Activated naive CD8-positive, alpha-beta T cell treated with anti-CD3 and anti-CD28 coated beads for 36 hours (primary cell): Measurements from ENCODE around the gene CPT1C. TPM values are rescaled to one million over a fixed set of nuclear protein-coding genes. Genes with fewer than 3 reads are reported as not detected.
A peak's percentile ranks its signal among the peaks of the same experiment; 100 is the strongest.

ENCODE experiments used
- DNase-seq: peaks from one replicate; pipeline ENCODE4 v3.0.0; 2021
- H3K27ac Mint-ChIP-seq: one replicate; pipeline ENCODE4 v1.8.0; 2022; ENCODE audit warnings: mild to moderate bottlenecking, moderate library complexity, mixed read lengths
- H3K27me3 Mint-ChIP-seq: one replicate; pipeline ENCODE4 v1.8.0; 2022; ENCODE audit warnings: mild to moderate bottlenecking, mixed read lengths
- H3K36me3 Mint-ChIP-seq: one replicate; pipeline ENCODE4 v1.8.0; 2021; ENCODE audit warnings: mild to moderate bottlenecking, mixed read lengths
- H3K4me1 Mint-ChIP-seq: one replicate; pipeline ENCODE4 v1.8.0; 2021; ENCODE audit warnings: mixed read lengths
- H3K4me3 Mint-ChIP-seq: one replicate; pipeline ENCODE4 v1.8.0; 2022; ENCODE audit warnings: mild to moderate bottlenecking, moderate library complexity, mixed read lengths
- H3K9me3 Mint-ChIP-seq: one replicate; pipeline ENCODE4 v1.8.0; 2022; ENCODE audit warnings: mixed read lengths
- total RNA-seq, 2 experiments: library from RNA; stranded (reverse); gene quantifications; one replicate each; pipeline ENCODE4 v1.2.3, GENCODE V29; 2021

The CPT1C gene
- total RNA-seq, 2 experiments from 2014 or later, result 0.89 to 1.1 TPM

DNA sequence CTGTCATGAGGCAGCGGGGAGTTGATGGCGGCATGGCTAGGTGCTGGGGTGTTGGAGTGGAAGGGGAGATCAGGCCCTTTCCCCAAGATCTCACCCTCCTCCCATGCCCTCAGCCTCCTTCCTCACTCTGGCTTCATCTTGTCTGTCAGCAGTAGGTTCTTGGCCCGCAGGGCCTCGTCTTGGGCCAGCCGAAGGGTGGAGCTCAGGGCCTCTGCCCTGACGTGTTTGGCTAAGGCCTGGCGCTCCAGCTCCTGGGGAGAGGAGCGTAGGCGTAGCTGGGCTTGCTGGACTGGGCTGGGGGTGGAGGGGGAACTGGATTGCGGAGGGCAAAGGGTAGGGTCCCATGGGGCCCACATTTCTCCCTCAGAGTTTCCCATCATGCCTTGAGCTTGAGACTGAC, 49.0 kb downstream of the CPT1C start:
- no peak overlapping the region for H3K27ac Mint-ChIP-seq
- no peak overlapping the region for H3K4me3 Mint-ChIP-seq
- H3K36me3 Mint-ChIP-seq, result no peaks in the 10 kb centered on the region
- H3K27me3 Mint-ChIP-seq, result no peaks in the 10 kb centered on the region
- DNase-seq, result no peak
- peaks cover 4% of the 10 kb centered on the region for H3K4me1 Mint-ChIP-seq
- no peaks in the 10 kb centered on the region for H3K9me3 Mint-ChIP-seq

DNA sequence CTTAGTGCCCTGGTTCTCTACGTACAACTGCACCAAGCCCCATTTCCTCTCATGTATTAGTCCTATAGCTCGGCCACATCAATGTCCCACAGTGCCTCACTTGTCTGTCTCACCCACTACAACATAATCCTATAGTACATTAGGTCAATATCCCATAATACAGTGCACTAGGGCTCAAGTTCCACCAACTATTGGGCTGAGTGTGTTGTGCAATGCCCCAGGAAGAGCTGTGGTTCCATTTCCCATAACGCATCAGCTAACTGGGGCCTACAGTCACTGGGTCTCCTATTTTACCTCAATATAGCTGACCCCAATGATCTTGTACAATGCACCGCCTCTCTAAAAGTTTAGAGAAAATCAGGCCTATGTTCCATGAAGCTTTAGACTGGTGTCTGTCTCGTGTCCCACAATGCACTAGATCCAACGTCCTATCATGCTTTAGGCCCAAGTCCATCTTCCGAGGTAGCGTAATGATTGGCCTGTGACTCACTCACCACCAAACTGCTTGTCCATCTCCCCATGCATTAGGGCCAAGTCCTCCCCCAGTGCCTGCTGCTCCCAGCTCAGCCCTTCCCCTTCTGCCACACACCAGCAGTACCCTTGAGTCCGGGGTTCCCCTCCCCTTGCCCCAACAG, 50.4 kb downstream of the CPT1C start:
- no peak overlapping the region for H3K4me3 Mint-ChIP-seq
- peaks cover 4% of the 10 kb centered on the region for H3K4me1 Mint-ChIP-seq
- no peaks in the 10 kb centered on the region for H3K36me3 Mint-ChIP-seq
- H3K9me3 Mint-ChIP-seq, result no peaks in the 10 kb centered on the region
- H3K27me3 Mint-ChIP-seq, result no peaks in the 10 kb centered on the region
- no peak for DNase-seq
- H3K27ac Mint-ChIP-seq, result no peak overlapping the region

DNA sequence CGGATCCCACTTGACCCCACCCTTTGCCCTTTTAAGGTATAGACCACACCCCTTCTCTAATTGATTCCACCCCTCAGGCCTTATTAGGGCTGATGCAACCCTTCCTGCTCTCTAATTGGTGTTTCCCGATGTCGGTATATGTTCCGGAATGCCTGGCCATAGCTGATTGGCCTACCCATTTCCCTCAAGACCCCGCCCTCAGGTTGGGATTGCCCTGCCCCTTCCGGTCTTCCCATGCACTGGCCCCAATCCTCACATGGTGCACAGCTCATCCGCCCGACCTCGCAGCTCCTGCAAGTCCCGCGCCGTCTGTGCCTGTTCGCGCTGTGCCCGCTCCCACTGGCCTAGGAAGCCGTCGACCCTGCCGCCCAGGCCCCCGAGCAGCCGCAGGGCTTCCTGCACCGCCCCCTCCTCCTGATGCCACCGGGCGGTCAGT, 54.0 kb downstream of the CPT1C start:
- H3K27me3 Mint-ChIP-seq, result peaks cover 9% of the 10 kb centered on the region
- no peaks in the 10 kb centered on the region for H3K4me1 Mint-ChIP-seq
- no peak overlapping the region for H3K27ac Mint-ChIP-seq
- no peaks in the 10 kb centered on the region for H3K9me3 Mint-ChIP-seq
- DNase-seq, result no peak
- H3K36me3 Mint-ChIP-seq, result no peaks in the 10 kb centered on the region
- no peak overlapping the region for H3K4me3 Mint-ChIP-seq

DNA sequence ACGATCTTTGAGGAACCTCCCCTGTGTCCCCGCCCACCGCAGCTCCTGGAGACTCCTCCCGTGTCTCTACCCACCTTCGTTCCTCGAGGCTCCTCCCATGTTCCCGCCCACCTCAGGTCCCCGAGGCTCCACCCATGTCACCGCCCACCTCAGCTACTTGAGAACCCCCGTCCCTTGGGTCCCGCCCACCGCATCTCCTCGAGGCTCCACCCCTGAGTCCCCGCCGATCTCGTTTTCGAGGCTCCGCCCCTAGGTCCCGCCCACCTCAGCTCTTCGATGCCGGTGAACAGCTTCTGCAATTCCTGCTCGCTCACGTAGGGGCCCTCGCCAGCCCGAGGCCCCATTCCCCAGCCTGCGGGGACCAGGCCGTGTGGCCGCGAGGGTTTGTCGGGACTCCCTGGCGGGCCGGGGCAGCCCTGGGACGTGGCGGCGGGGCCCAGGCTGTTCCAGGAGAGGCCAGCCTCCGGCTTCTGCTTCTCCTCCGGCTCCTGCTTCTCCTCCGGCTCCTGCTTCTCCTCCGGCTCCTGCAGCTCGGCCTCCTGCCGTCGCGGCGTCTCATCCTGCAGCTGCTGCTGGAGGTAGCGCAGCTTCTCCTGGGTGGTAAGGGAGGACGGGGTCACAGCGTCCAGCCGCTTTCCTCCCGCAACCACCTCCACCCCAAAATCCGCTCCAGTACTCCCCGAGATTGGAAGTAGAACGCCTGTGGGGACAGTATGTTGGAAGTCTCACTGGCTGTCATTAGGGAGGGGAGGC, 55.5 kb downstream of the CPT1C start:
- Mint-ChIP-seq H3K4me1 (no peaks in the 10 kb centered on the region), H3K27me3 (peaks cover 19% of the 10 kb centered on the region), H3K9me3 (no peaks in the 10 kb centered on the region), H3K27ac (no peak overlapping the region), H3K4me3 (no peak overlapping the region), H3K36me3 (no peaks in the 10 kb centered on the region)
- DNase-seq, result peak; percentile 74

DNA sequence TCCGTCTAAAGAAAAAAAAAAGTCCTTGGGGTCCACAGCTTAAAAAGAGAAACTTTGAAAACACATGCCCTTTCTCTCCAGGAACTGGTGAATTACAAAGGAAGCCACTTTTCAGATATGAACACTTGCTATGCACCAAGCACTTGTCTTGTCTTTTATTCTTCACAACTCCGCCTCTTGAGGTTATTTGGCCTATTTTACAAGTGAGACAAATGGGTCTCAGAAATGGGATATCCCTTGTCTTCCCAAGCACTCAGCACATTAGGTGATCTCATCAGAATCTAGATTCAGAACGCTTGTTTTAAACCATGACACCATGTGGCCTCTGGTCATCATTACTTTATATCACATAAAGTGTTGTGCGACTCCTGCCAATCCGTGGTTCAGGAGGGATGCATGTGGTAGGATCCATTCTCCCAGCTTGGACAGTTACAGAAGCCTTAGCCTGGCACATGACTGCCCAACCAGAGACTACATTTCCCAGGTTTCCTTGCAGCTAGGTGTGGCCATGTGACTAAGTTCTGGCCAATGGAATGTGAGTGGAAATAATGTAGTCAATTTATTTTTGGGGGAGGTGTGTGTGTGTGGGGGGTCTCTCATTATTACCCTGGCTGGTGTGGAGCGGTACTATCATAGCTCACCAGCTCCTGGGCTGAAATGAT, 58.3 kb downstream of the CPT1C start:
- H3K27ac Mint-ChIP-seq, result no peak overlapping the region

DNA sequence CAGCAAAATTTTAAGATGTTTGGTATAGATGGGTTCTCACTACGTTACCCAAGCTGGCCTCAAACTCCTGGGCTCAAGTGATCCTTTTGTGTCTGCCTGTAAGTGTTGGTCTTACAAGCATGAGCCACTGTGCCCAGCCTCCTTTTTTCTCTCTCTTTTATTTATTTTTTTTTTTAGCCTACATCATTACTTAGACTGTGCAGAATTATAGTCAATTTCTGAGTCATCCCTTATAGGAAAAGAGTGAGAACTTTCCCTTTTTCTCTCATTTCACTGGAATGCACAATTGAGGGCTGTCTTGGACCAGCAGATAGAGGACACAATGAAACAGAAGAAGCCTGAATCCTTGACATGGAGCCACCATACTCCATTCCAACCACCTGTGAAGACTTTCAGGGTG, 58.9 kb downstream of the CPT1C start:
- H3K27ac Mint-ChIP-seq, result no peak overlapping the region
- H3K4me1 Mint-ChIP-seq, result no peaks in the 10 kb centered on the region
- DNase-seq, result no peak
- peaks cover 19% of the 10 kb centered on the region for H3K27me3 Mint-ChIP-seq
- no peaks in the 10 kb centered on the region for H3K36me3 Mint-ChIP-seq
- no peaks in the 10 kb centered on the region for H3K9me3 Mint-ChIP-seq
- no peak overlapping the region for H3K4me3 Mint-ChIP-seq

More for the DNA sequence above, 58.3 kb downstream of the CPT1C start:
- H3K4me3 Mint-ChIP-seq, result no peak overlapping the region
- no peaks in the 10 kb centered on the region for H3K4me1 Mint-ChIP-seq
- H3K27me3 Mint-ChIP-seq, result peaks cover 19% of the 10 kb centered on the region
- no peaks in the 10 kb centered on the region for H3K9me3 Mint-ChIP-seq
- H3K36me3 Mint-ChIP-seq, result no peaks in the 10 kb centered on the region
- no peak for DNase-seq

DNA sequence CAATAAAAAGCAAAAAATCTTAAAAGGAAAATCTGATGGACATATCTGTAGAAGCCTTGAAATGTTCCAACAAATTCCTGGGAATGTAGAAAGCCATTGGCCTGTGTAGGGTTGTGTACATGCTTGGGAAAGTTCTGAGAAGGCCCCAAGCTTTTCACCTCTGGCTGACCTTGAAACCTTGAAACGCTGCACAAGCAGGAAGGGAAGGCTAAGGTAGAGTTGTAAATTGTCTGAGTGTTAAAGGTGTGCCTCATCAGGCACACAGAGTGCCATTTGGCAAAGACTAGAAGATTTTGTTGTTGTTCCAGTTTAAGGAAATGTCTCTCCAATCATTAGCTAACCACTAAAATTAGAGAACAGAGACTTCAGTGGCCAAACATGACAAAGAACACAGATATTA, 61.8 kb downstream of the CPT1C start:
- Mint-ChIP-seq H3K9me3 (peaks cover 4% of the 10 kb centered on the region), H3K4me1 (no peaks in the 10 kb centered on the region), H3K27me3 (peaks cover 14% of the 10 kb centered on the region), H3K4me3 (no peak overlapping the region), H3K36me3 (no peaks in the 10 kb centered on the region), H3K27ac (no peak overlapping the region)
- no peak for DNase-seq

DNA sequence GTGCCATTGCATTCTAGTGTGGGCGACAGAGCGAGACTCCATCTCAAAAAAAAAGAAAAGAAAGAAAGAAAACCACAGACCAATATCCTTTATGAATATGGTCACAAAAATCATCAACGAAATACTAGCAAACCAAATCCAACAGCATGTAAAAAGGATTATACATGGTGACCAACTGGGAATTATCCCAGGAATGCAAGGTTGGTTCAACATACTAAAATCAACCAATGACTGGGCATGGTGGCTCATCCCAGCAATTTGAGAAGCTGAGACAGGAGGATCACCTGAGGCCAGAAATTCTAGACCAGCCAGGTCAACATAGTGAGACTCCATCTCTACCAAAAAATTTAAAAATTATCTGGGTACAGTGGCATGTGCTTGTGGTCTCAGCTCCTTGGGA, 65.0 kb downstream of the CPT1C start:
- peaks cover 1% of the 10 kb centered on the region for H3K27me3 Mint-ChIP-seq
- H3K36me3 Mint-ChIP-seq, result no peaks in the 10 kb centered on the region
- peaks cover 4% of the 10 kb centered on the region for H3K9me3 Mint-ChIP-seq
- H3K4me3 Mint-ChIP-seq, result no peak overlapping the region
- no peaks in the 10 kb centered on the region for H3K4me1 Mint-ChIP-seq
- H3K27ac Mint-ChIP-seq, result no peak overlapping the region
- DNase-seq, result no peak

DNA sequence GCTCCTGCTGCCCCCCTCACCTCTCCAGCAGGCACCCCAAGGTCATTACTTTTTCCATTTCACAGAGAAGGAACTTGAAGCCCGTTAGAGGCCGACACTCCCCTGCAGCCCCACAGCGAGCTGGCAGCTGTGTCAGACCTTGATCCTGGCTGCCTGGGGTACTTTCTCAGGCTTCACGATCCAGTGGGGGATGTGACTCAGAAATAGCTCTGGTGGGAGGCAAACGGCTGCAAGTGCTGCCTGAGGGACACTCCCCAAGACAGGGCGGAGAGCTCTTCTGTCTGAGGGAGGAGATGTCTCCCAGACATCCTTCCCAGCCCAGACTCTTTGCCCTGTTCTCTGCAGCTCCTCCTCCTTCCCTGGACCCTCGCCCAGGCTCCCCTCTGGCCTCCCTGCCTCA, 67.4 kb downstream of the CPT1C start:
- Mint-ChIP-seq H3K27ac (no peak overlapping the region), H3K27me3 (no peaks in the 10 kb centered on the region), H3K4me1 (no peaks in the 10 kb centered on the region), H3K36me3 (no peaks in the 10 kb centered on the region), H3K9me3 (peaks cover 4% of the 10 kb centered on the region), H3K4me3 (no peak overlapping the region)
- no peak for DNase-seq

DNA sequence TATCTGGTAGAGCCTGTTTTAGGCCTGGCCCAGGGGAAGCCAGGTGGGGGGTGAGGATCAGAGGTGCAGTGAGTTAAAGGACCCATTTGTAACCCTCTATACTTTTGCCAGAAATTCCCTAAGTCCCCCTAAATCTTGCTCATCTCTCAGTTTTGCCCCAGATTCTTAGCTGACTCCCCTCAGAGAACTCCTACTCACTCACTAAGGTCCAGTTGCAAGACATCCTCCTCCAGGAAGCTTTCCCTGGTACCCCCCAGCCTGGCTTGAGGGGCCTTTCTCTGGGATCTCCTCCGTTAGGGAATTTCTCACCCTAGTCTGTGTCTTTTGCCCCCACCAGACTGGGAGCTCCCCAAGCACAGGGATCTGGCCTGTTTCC, 70.3 kb downstream of the CPT1C start:
- Mint-ChIP-seq H3K36me3 (no peaks in the 10 kb centered on the region), H3K27ac (peak overlapping the region; percentile 62)

DNA sequence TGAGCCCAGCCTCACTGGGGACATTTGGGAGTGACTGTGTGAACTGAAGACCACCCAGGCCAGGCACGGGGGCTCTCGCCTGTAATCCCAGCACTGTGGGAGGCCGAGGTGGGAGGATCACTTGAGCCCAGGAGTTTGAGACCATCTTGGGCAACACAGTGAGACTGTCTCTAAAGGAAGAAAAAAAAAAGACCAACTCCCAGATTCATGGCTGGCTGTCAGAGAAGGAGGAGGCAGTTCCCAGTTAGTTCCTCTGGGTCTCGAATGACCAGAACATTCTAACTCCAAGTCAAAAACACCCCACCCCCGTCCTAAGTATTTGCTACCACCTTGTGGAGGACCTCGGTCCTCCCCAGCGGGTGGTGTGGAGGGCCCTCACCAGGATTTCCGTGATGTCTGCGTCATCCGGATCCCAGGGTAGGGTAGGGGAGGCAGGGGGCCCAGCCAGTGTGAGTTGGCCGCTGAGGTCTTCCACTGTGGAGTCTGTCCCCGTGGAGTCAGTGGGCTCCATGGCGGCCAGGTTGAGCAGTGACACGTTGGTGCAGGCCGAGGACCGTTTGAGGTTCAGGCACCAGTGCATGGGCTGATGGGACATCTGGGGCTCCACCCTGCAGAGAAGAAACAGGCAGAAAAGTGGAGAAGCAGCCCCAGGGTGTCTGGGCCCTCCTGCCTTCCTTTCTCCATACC, 70.9 kb downstream of the CPT1C start:
- DNase-seq, result peak; percentile 16
- H3K4me3 Mint-ChIP-seq, result peak overlapping the region; percentile 38
- no peaks in the 10 kb centered on the region for H3K9me3 Mint-ChIP-seq
- peak overlapping the region; percentile 62 for H3K27ac Mint-ChIP-seq
- H3K36me3 Mint-ChIP-seq, result no peaks in the 10 kb centered on the region
- H3K27me3 Mint-ChIP-seq, result no peaks in the 10 kb centered on the region
- H3K4me1 Mint-ChIP-seq, result peaks cover 9% of the 10 kb centered on the region

More for the DNA sequence above, 70.3 kb downstream of the CPT1C start:
- DNase-seq, result no peak
- peak overlapping the region; percentile 38 for H3K4me3 Mint-ChIP-seq
- no peaks in the 10 kb centered on the region for H3K27me3 Mint-ChIP-seq
- H3K4me1 Mint-ChIP-seq, result peaks cover 6% of the 10 kb centered on the region
- H3K9me3 Mint-ChIP-seq, result no peaks in the 10 kb centered on the region

DNA sequence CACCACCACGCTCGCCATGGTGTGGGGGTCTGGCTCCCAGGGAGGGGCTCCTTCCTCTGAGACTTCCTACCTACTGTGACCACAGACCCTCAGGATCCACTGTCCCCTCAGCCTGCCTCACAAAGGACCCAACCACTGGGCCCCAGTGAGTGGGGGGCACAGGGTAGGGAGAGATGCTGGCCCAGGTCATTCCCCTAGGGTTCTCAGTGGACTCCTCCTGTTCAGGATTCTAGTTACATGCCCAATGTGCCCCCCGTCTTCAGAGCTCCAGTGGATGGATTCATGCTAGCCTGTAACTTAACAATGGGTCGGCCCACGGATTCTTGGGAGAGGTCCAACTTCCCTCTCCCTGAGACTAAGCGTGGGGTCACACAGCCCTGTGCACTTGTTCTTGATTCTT, 72.3 kb downstream of the CPT1C start, which contains the start of gene TSKS:
Gene TSKS (minus strand): TSS at position 77 of the 400 bp plus-strand sequence. CDS start 59 bp downstream, at position 18.
- no peaks in the 10 kb centered on the region for H3K27me3 Mint-ChIP-seq
- H3K9me3 Mint-ChIP-seq, result no peaks in the 10 kb centered on the region
- no peak within 1 kb of the TSS for H3K4me3 Mint-ChIP-seq
- no peaks in the 10 kb centered on the region for H3K36me3 Mint-ChIP-seq
- no peak for DNase-seq
- H3K27ac Mint-ChIP-seq, result peak within 1 kb of the TSS; percentile 62
- H3K4me1 Mint-ChIP-seq, result peaks cover 18% of the 10 kb centered on the region
